ENCODE measurements around the gene POLA1. TPM values are rescaled to one million over a fixed set of nuclear protein-coding genes. Genes with fewer than 3 reads are reported as not detected.

Gene POLA1
- total and polyA plus RNA-seq, 2 donors (not counting 1 experiment from before 2014, with no cell fraction given): 3.0 to 16.3 TPM

- peaks cover 25% of the 10 kb centered on the region for H3K4me1 Mint-ChIP-seq
These were observed 82.2 kb downstream of the POLA1 start for GRCh38 chrX:24775891-24776290.

GRCh38 chrX:24777660-24778059, 83.9 kb downstream of the POLA1 start:
- H3K27ac Mint-ChIP-seq: peak overlapping the region; percentile 95
- peaks cover 25% of the 10 kb centered on the region for H3K4me1 Mint-ChIP-seq
- no peak overlapping the region for H3K9ac ChIP-seq (ENCODE audit: low read length)
- ChIA-PET POLR2A (interaction anchor here (0.5 kb wide), 1 partner anchor 21 kb away, joined by 8 read pairs; no protein-coding TSS in a partner anchor), CTCF (no interaction called here)
- ATAC-seq (ENCODE audit: low read depth): peak; percentile 81
- peak overlapping the region; percentile 12 to 27 for H3K27ac ChIP-seq (ENCODE audit: low read length in 2 of 2)
- H3K4me2 ChIP-seq (replicated peaks; ENCODE audit: low read depth, low read length, poor library complexity, severe bottlenecking): peak overlapping the region; percentile 49
- no CpG with 5 or more reads among the region's 1 CpG for WGBS (ENCODE audit: insufficient coverage)
- no peaks in the 10 kb centered on the region for H3K27me3 ChIP-seq (replicated peaks in 1 of 4; ENCODE audit: control extremely low read depth in 1 of 4, control insufficient read depth in 3 of 4, insufficient read depth in 4 of 4, low read length in 3 of 4)
- no peaks in the 10 kb centered on the region for H3K9me3 Mint-ChIP-seq (ENCODE audit: insufficient read depth)
- H3K4me3 ChIP-seq (ENCODE audit: control extremely low read depth in 1 of 5, extremely low read depth in 1 of 5, insufficient read depth in 1 of 5, low read depth in 2 of 5, low read length in 4 of 5): peak overlapping the region in 1 of 5 experiments; percentile 29
- intact Hi-C loops (cut with micrococcal nuclease): loop anchor here (10.0 kb wide), 1 partner anchor 83 kb away; the partner anchor contains the start of gene POLA1
- DNase-seq: peak; percentile 57
- H3K36me3 ChIP-seq (replicated peaks in 1 of 2; ENCODE audit: control extremely low read depth in 1 of 2, control insufficient read depth in 1 of 2, extremely low read depth in 1 of 2, insufficient read depth in 2 of 2, low read length in 1 of 2): no peaks in the 10 kb centered on the region
- no peaks in the 10 kb centered on the region for H3K79me2 ChIP-seq (ENCODE audit: control insufficient read depth, insufficient read depth, low read length)
- TF ChIP-seq CTCF (IDR thresholded peaks at IDR 0.05) (no peak), EZH2 (IDR thresholded peaks at IDR 0.05; ENCODE audit: borderline replicate concordance, insufficient read depth, low read depth, low read length, poor library complexity, severe bottlenecking) (no peak)
- peak overlapping the region; percentile 79 for H3K4me3 Mint-ChIP-seq
- peak overlapping the region; percentile 41 for H2AFZ ChIP-seq (ENCODE audit: insufficient read depth, low read depth, low read length, poor library complexity, severe bottlenecking)
- H4K20me1 ChIP-seq (ENCODE audit: control insufficient read depth, insufficient read depth, low read length, poor library complexity, severe bottlenecking): no peaks in the 10 kb centered on the region
- H3K9me3 ChIP-seq (ENCODE audit: control extremely low read depth in 1 of 3, control insufficient read depth in 2 of 3, insufficient read depth in 1 of 3, low read length in 2 of 3): no peaks in the 10 kb centered on the region
- H3K27me3 Mint-ChIP-seq: no peaks in the 10 kb centered on the region
- peaks cover 6 to 9% of the 10 kb centered on the region in 2 donors for H3K4me1 ChIP-seq (ENCODE audit: control insufficient read depth in 2 of 2, insufficient read depth in 2 of 2, low read length in 2 of 2)

More at GRCh38 chrX:24775891-24776290, 82.2 kb downstream of the POLA1 start:
- intact Hi-C loops (cut with micrococcal nuclease): loop anchor here (10.0 kb wide), 1 partner anchor 81 kb away; the partner anchor contains the start of gene POLA1
- Mint-ChIP-seq H3K27ac (no peak overlapping the region), H3K27me3 (no peaks in the 10 kb centered on the region), H3K9me3 (ENCODE audit: insufficient read depth) (no peaks in the 10 kb centered on the region), H3K4me3 (no peak overlapping the region)
- Histone ChIP-seq H3K79me2 (ENCODE audit: control insufficient read depth, insufficient read depth, low read length) (no peaks in the 10 kb centered on the region), H3K4me3 (ENCODE audit: control extremely low read depth in 1 of 5, extremely low read depth in 1 of 5, insufficient read depth in 1 of 5, low read depth in 2 of 5, low read length in 4 of 5) (no peak overlapping the region), H3K27me3 (replicated peaks in 1 of 4; ENCODE audit: control extremely low read depth in 1 of 4, control insufficient read depth in 3 of 4, insufficient read depth in 4 of 4, low read length in 3 of 4) (no peaks in the 10 kb centered on the region), H3K4me1 (ENCODE audit: control insufficient read depth in 2 of 2, insufficient read depth in 2 of 2, low read length in 2 of 2) (peaks cover 6 to 9% of the 10 kb centered on the region in 2 donors), H3K4me2 (replicated peaks; ENCODE audit: low read depth, low read length, poor library complexity, severe bottlenecking) (no peak overlapping the region), H3K9me3 (ENCODE audit: control extremely low read depth in 1 of 3, control insufficient read depth in 2 of 3, insufficient read depth in 1 of 3, low read length in 2 of 3) (no peaks in the 10 kb centered on the region), H4K20me1 (ENCODE audit: control insufficient read depth, insufficient read depth, low read length, poor library complexity, severe bottlenecking) (no peaks in the 10 kb centered on the region), H3K9ac (ENCODE audit: low read length) (no peak overlapping the region), H3K27ac (ENCODE audit: low read length in 2 of 2) (no peak overlapping the region), H3K36me3 (replicated peaks in 1 of 2; ENCODE audit: control extremely low read depth in 1 of 2, control insufficient read depth in 1 of 2, extremely low read depth in 1 of 2, insufficient read depth in 2 of 2, low read length in 1 of 2) (no peaks in the 10 kb centered on the region), H2AFZ (ENCODE audit: insufficient read depth, low read depth, low read length, poor library complexity, severe bottlenecking) (no peak overlapping the region)
- TF ChIP-seq CTCF (IDR thresholded peaks at IDR 0.05) (no peak), EZH2 (IDR thresholded peaks at IDR 0.05; ENCODE audit: borderline replicate concordance, insufficient read depth, low read depth, low read length, poor library complexity, severe bottlenecking) (no peak)
- ChIA-PET CTCF (no interaction called here), POLR2A (no interaction called here)
- no peak for ATAC-seq (ENCODE audit: low read depth)
- no peak for DNase-seq
- WGBS (ENCODE audit: insufficient coverage): no CpG with 5 or more reads among the region's 2 CpGs

Data from B cell (primary cell).